Fibroblast of the aortic adventitia (primary cell): ENCODE measurements around the gene UCP3. TPM values are rescaled to one million over a fixed set of nuclear protein-coding genes. Genes with fewer than 3 reads are reported as not detected.
"Not testable (repeated sequence)": the region's sequence is repeated elsewhere in the genome, so short reads cannot be mapped to it uniquely, and the experiment has no call there.

Experiments used
- DNase-seq: peaks from one replicate; pipeline ENCODE4 v3.0.0-alpha.2; 2010; ENCODE audit warnings: low read depth
- H3K4me3 ChIP-seq: 2 replicates; pipeline ENCODE4 v1.5.1; 2011; ENCODE audit warnings: low read depth, mild to moderate bottlenecking, control low read depth, low read length, moderate library complexity
- total RNA-seq: library from RNA; depleted of rRNA; stranded (reverse); fragments of >200 nt; gene quantifications from 2 replicates; pipeline ENCODE4 v1.2.3, GENCODE V29; 2012; ENCODE audit warnings: low replicate concordance
- TF ChIP-seq, protein P1 (sequence below): IDR thresholded peaks from 2 replicates; pipeline ENCODE4 v1.5.1; 2011; ENCODE audit warnings: mild to moderate bottlenecking, low read length, control low read depth, inconsistent platforms; ENCODE audit not compliant: insufficient read depth

The UCP3 gene
- total RNA-seq, 1 donor = 0.54 TPM

GRCh38 chr11:73995247-73995646 is 13.6 kb downstream of the UCP3 start:
- DNase-seq = no peak

DNA sequence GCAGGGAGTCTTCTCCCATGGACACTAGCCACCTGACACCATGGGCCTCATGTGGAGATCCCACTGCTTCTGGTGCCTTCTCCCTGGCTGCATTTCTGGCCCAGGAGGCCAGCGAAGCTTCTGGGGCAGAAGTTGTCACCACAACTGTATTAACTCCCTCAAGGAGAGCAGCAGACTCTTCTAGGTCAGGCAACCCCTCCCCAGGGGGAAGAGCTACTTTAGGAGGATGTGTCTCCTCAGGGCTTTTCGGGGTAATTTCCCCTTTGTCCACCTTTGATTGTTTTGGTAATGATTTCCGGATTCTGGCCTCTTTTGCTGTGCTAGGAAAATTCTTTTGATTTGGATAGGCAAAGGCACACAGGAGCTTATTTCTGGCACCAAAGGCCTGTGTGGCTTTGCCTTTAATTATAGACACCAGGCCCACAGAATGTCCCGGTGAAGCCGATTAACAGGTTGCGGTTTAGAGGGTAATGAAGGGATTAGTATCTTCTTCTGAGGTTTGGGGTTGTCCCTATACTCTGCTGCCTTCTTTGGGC is 17.3 kb downstream of the UCP3 start:
- TF ChIP-seq, protein P1, sequence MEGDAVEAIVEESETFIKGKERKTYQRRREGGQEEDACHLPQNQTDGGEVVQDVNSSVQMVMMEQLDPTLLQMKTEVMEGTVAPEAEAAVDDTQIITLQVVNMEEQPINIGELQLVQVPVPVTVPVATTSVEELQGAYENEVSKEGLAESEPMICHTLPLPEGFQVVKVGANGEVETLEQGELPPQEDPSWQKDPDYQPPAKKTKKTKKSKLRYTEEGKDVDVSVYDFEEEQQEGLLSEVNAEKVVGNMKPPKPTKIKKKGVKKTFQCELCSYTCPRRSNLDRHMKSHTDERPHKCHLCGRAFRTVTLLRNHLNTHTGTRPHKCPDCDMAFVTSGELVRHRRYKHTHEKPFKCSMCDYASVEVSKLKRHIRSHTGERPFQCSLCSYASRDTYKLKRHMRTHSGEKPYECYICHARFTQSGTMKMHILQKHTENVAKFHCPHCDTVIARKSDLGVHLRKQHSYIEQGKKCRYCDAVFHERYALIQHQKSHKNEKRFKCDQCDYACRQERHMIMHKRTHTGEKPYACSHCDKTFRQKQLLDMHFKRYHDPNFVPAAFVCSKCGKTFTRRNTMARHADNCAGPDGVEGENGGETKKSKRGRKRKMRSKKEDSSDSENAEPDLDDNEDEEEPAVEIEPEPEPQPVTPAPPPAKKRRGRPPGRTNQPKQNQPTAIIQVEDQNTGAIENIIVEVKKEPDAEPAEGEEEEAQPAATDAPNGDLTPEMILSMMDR = no peak
- DNase-seq = no peak
- no peak overlapping the region for H3K4me3 ChIP-seq

More at GRCh38 chr11:73995247-73995646, 13.6 kb downstream of the UCP3 start:
- H3K4me3 ChIP-seq = no peak overlapping the region
- TF ChIP-seq, protein P1 = no peak

DNA sequence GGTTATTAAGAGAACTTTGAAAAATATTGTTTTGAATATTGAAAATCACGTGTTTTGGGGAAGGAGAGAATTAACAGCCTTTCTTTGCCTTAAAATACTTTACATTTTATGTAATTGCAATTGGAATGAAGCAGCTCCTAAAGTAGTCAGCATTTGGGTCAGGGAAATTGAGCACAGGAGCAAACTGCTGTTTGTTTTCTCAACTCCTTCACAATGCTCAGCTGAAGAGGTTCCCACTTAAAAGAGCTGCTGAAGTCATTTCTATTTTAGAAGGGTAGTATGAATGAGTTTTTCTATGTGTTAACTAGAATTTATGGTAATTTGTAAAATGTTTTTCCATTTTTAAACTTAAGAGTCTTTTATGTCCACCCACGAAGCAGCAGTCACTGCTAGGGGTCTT is 18.2 kb downstream of the UCP3 start:
- no peak overlapping the region for H3K4me3 ChIP-seq
- no peak for DNase-seq
- TF ChIP-seq, protein P1 = no peak

DNA sequence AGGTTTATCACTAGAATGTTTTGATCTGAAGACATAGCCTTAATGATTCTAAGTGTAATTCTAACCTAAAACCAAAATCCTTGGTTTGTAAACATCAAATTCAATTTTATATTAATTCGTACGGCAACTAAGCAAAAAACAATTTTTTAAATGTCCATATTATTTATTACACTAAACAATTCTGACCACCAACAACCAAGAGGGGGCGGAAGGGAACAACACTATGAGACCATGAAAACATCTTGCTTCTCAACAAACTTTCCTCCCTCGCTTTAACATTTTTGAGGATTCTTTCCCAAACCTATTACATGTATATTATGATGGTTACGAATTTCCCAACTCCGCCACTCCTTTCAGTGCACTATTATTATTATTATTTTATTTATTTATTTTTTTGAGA is 19.7 kb downstream of the UCP3 start:
- DNase-seq = no peak
- no peak overlapping the region for H3K4me3 ChIP-seq
- TF ChIP-seq, protein P1 = no peak

- TF ChIP-seq, protein P1 = no peak
- DNase-seq = no peak
Measured at GRCh38 chr11:73988227-73988626, 20.7 kb downstream of the UCP3 start.

GRCh38 chr11:73985661-73986060 is 23.2 kb downstream of the UCP3 start:
- DNase-seq, H3K4me3 ChIP-seq: not testable (repeated sequence)

More at GRCh38 chr11:73988227-73988626, 20.7 kb downstream of the UCP3 start:
- no peak overlapping the region for H3K4me3 ChIP-seq

GRCh38 chr11:73983741-73984538 is 24.9 kb downstream of the UCP3 start:
- TF ChIP-seq, protein P1 = no peak
- DNase-seq = no peak
- H3K4me3 ChIP-seq = no peak overlapping the region
